Measurements from ENCODE around the gene PRKX.
A peak's percentile ranks its signal among the peaks of the same experiment; 100 is the strongest.
"Not testable (repeated sequence)": the region's sequence is repeated elsewhere in the genome, so short reads cannot be mapped to it uniquely, and the experiment has no call there.

Gene PRKX

GRCh38 chrX:3733043-3733430 is 19.6 kb upstream of the PRKX start:
- no peak overlapping the region for H3K4me3 ChIP-seq (replicated peaks; ENCODE audit: low read depth, low read length)
- TF ChIP-seq CTCF (IDR thresholded peaks at IDR 0.05; ENCODE audit: low read depth, low read length, missing control alignments), result no peak
- DNase-seq (ENCODE audit: extremely low read depth, low read depth), result no peak

- DNase-seq (ENCODE audit: extremely low read depth, low read depth); H3K4me3 ChIP-seq (replicated peaks; ENCODE audit: low read depth, low read length): not testable (repeated sequence)
Measured at GRCh38 chrX:3732326-3733042, 19.0 kb upstream of the PRKX start.

- no peak for TF ChIP-seq CTCF (IDR thresholded peaks at IDR 0.05; ENCODE audit: low read depth, low read length, missing control alignments)
- no peak for DNase-seq (ENCODE audit: extremely low read depth, low read depth)
- no peak overlapping the region for H3K4me3 ChIP-seq (replicated peaks; ENCODE audit: low read depth, low read length)
Measured at GRCh38 chrX:3728454-3728853, 15.0 kb upstream of the PRKX start.

- not testable (repeated sequence) for H3K4me3 ChIP-seq (replicated peaks; ENCODE audit: low read depth, low read length); DNase-seq (ENCODE audit: extremely low read depth, low read depth)
Measured at GRCh38 chrX:3723460-3723859, 10.0 kb upstream of the PRKX start.

GRCh38 chrX:3717742-3718420 is 4.4 kb upstream of the PRKX start:
- TF ChIP-seq CTCF (IDR thresholded peaks at IDR 0.05; ENCODE audit: low read depth, low read length, missing control alignments), result no peak
- H3K4me3 ChIP-seq (replicated peaks; ENCODE audit: low read depth, low read length), result no peak overlapping the region
- DNase-seq (ENCODE audit: extremely low read depth, low read depth), result no peak

- no peak for DNase-seq (ENCODE audit: extremely low read depth, low read depth)
- no peak overlapping the region for H3K4me3 ChIP-seq (replicated peaks; ENCODE audit: low read depth, low read length)
- TF ChIP-seq CTCF (IDR thresholded peaks at IDR 0.05; ENCODE audit: low read depth, low read length, missing control alignments), result no peak
Measured at GRCh38 chrX:3715921-3716320, 2.5 kb upstream of the PRKX start.

- not testable (repeated sequence) for H3K4me3 ChIP-seq (replicated peaks; ENCODE audit: low read depth, low read length); DNase-seq (ENCODE audit: extremely low read depth, low read depth)
Measured at GRCh38 chrX:3714706-3715479, 1.4 kb upstream of the PRKX start.

GRCh38 chrX:3713937-3714434 is 537 bp upstream of the PRKX start:
- DNase-seq (ENCODE audit: extremely low read depth, low read depth), result no peak
- peak overlapping the region; percentile 49 for H3K4me3 ChIP-seq (replicated peaks; ENCODE audit: low read depth, low read length)
- TF ChIP-seq CTCF (IDR thresholded peaks at IDR 0.05; ENCODE audit: low read depth, low read length, missing control alignments), result no peak

All from HFF-Myc (cell line).